Islet precursor cell (in vitro differentiated cells): Measurements from ENCODE around the gene YIPF7.

ENCODE experiments used
- DNase-seq: peaks from one replicate; pipeline ENCODE4 v3.0.0-alpha.2; 2018

YIPF7 gene

DNA sequence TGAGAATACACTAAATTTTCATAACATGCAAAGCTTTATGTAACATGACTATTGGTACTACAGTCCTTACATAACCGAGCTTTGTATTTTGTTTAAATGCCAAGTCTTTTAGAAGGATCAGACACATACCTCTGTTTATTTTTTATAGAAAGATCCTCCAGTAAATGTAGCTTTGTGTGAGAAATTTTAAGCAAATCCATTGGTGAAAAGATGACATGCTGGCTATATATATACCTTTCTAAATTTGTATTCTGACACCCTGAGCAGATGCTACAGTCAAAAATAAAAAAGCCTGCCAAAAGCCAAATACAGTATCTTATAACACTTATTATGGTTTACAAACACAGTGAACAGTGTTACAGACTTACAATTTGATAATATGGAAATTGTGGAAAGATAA, at the start of gene YIPF7:
Gene YIPF7 (minus strand): TSS at position 201 of the 400 bp plus-strand sequence. CDS start 1,525 bp downstream, outside the sequence.
- DNase-seq, result no peak

DNA sequence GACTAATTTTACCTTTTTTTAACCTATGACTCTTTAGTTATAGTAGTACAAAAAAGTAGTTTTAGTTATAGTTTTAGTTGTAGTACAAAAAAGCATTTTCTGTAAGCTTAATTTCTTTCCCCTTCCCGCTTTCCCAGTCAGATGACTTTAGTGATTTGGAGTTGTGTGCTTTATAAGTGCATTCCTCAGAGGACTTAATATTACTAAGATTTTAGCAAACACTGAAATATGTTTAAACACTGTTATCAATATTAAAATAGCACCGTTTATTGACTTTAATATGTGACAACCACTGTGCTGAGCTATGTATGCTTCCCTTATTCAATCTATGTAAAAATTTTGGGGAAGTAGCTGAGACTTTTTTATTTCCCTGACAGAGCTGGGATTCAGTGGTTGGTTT, 49.6 kb upstream of the YIPF7 start:
- DNase-seq, result no peak

DNA sequence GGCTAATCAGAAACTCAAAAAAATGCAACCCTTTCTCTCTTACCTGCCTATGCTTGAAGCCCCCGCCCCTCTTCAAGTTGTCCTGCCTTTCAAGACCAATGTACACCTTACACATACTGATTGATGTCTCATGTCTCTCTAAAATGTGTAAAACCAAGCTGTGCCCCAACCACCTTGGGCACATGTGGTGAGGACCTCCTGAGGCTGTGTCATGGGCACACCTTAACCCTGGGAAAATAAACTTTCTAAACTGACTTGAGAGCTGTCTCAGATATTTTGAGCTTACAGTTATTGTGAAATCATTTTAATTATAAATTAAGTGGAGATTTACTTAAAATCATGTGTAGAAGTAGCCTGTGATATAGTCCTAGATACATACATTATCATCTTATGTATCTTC, 49.0 kb upstream of the YIPF7 start:
- DNase-seq, result no peak

DNA sequence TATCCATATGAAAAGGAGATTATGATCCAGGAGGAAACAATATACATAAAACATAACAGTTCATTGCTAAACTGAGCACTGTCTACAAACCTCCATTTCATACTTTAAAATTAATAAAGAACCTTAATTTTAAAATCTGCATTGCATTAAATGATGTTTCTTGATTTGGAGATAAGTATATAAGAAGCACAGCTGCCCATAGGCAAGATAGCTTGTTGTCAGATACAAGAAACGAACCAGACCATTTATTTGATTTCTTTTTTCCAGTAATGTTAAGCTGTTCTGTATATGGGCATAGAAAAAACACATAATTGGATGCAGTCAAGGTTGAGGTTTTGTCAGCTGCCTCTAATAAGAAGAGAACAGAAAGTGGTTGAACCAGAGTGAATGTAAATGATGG, 33.2 kb upstream of the YIPF7 start:
- no peak for DNase-seq

DNA sequence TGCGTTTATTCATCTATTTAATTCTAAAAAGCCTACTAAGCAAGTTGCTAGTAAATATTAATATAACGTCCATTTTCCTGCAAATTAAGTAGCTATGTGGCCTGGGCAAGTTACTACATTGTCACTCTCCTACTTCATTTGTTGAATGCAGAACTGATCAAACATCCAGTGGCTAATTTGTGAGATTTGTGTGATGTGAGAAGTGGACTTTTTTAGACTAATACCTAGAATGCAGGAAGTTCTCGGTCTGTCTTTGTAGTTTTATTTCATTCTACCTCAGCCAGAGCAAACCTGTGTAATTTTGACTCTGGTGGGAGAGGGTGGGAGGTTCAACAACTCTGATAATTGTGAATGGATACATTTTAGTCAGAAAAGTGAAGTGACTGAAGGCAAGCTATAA, 27.6 kb upstream of the YIPF7 start:
- no peak for DNase-seq

DNA sequence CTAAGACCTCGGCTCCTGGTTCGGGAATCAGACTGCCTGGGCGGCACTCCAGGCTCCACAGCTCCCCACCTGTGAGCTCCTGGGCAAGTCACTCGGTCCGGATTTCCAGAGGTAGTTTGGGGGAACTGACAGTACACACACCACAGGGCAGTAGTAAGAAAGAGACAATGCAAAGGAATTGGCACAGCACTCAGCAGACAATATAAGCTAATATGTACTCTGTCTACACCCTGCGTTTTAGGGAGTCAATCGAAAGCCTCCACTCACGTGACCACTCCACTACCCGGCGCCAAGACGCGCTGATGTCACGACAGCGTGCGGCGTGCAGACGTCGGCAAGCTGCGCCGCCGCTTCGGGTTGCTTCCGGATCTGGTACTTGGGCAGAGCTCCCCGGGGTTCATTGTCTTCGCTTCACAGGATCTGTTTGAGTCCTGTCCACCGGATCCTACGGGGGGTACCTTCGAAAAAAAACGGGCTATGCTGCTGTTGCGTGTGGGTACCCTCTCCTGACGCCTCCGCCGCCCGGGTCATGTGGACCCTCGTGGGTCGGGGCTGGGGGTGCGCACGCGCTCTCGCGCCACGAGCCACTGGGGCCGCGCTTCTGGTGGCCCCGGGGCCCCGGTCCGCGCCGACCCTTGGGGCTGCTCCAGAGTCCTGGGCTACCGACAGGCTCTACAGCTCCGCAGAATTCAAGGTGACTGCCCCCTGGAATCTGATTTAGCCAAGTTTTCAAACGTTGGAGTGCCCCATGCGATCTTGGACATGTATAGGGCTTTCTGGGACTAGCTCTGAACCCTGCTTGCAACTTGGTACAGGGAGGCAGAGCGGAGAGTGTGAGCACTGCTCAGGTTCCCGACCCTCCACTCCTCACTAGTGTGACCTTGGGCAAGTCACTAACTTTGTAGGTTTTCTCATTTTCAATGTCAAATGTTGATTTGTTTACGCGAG, 26.9 kb upstream of the YIPF7 start, which contains the start of gene GUF1:
Gene GUF1 (plus strand): TSS at position 327 of the 948 bp plus-strand sequence. CDS start 203 bp downstream, at position 530.
- DNase-seq, result peak; percentile 95

DNA sequence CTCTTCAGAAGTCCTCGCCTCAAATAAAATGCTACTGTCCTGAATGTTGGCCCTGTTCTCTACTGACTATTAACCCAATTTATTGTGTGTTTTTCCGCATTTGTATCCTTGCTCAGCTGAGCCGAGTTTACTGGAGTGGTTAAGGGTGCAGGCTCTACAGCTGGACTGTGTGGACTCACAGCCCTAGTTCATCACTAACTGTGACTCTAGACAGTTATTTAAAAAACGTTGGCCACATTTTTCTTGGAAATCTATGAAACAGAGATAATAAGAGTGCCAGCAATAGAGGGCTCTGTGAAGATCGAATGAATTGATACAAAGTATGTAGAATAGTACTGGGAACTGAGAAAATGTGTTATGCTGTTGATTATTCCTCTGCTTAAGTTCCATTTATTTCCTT, 23.9 kb upstream of the YIPF7 start:
- DNase-seq, result no peak

DNA sequence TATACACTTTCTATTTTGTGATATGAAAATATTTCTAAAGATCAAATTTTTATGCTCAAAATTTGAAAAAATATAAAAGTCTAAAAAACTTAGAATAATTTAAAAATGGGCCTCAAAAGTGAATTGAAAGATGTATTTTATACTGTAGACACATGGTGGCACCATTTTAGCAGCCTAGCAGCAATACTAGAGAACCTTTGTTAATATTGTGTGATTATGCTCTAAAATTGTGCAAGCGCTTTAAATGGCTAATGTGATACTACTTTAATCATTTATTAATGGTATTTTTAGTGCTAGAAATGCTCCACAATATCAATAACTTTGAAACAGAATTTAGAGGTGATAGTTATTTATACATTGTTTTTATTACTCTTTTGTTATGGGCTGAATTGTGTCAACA, 23.0 kb upstream of the YIPF7 start:
- DNase-seq, result no peak

DNA sequence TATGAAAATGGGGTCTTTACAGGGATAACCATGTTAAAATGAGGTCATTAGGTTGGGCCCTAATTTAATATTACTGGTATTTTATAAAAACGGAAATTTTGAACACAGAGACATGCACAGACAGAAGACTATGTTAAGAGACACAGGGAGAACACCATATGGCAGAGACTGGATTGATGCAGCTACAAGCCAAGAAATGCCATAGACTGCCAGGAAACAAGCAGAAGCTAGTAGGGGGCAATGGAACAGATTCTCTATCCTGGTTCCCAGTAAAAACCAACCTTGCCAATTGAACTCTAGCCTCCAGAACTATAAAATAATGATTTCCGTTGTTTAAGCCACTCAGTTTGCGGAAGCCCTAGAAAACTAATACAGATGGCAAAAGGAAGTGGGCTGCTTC, 20.2 kb upstream of the YIPF7 start:
- no peak for DNase-seq

DNA sequence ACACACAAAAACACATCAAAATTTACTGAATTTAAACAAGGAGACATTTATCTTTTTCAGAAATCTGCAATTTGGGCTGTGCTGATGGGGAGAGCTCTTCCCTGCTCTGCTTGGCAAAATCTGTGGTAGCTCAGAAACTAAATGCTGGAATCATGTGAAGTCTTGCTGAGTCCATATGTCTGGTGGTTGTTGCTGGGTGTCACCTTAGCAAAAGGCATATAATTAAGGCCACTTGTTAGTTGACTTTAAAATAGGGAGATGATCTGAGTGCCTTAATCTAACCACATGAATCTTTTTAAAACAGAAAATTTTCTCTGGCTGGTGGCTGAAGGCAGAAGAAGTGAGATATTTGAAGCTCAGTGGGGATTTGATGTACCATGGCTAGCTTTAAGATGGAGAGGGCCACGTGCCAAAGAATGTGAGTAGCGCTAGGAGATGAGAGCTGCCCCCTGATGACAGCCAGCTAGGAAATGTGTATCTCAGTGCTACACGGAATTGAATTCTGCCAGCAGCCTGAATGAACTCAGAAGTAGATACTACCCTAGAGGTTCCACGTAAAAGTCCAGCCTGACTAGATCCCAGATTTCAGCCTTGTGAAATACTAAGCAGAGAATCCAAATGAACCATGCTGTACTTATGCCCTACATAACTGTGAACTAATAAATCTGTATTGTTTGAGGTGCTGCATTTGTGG, 19.2 kb upstream of the YIPF7 start:
- no peak for DNase-seq

DNA sequence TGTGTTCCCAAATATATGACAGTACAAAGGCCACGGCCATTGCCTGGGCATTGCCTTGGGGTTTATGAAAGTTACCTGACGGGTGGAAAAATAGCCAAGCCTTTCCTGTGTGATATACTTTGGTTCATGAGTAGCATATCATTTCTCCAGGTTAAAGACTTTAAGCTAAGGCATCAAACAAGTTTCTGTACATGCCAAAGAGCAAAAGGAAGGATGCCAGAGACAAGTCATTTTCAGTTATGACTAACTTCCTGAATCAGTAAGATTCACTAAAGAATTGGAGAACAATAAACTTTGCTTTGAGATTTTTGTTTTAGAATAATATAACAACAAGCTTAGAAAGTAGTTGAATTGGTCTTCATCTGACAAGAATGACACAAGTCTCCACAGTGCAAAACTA, 17.1 kb upstream of the YIPF7 start:
- DNase-seq, result no peak

DNA sequence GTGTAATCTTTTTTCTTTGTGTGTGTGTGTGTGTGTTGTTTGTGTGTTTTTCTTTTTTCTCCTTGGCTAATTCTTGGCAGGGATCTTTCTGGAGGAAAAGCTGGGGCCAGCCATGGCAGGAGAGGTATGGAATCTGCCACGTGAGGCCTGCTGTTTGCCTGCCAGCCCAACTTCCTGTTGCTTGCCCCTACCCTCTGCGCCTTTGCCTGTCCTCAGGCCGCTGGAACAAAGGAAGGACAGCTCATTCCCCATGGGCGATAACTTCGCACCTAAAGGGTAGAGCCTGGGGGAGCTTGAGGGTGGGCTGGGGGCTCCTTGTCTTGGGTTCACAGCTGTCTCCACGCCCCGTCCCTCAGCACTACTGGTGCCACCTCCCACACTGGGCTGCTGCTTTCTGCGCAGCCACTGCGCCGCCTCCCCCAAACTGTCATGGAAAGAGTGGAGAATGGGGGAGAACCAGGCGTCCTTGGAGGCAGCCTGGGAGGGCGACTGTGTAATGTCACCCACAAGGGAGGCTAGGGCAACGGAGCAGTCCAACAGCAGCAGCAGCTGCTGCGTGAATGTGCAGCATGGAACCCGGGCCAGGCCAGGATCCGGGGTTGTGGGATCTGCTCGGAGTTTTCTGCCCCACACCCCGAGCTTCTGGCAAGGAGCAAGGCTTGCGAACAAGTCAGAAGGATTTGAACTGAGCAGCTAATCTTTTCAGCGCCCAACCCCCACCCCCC, 12.3 kb upstream of the YIPF7 start:
- no peak for DNase-seq

DNA sequence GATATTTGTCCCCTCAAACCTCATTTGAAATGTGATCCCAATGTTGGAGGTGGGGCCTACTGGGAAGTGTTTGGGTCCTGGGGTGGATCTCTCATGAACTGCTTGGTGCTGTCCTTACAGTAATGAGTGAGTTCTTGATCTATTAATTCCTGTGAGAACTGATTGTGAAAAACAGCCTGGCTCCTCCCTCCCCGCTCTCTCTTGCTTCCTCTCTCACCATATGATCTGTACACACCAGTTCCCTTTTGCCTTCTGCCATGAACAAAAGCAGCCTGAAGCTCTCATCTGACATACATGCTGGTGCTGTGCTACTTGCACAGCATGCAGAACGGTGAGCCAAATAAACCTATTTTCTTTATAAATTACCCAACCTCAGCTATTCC, 11.2 kb upstream of the YIPF7 start:
- no peak for DNase-seq

DNA sequence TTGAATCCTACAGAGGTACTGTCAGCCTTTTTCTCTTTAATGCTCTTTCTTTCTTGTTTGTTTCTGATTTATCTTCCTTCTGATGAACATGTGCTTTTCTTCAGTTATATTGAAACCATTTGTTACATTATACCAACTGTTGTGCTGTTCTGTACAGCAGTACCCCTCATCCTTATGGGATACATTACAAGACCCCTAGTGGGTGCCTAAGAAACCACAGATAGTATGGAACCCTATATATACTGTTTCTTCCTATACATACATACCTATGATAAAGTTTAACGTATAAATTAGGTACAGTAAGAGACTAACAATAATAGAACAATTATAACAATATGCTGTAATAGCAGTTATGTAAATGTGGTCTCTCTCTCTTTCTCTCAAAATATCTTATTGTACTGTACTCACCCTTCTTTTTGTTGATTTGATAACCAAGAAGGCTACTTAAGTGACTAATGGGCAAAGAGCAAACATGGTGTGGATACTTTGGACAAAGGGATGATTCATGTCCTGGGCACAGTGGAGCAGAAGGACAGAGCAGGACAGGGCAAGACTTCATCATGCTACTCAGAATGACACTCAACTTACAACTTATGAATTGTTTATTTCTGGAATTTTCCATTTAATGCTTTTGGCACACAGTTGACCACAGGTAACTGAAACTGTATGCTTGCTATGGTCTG, 10.7 kb upstream of the YIPF7 start:
- no peak for DNase-seq

DNA sequence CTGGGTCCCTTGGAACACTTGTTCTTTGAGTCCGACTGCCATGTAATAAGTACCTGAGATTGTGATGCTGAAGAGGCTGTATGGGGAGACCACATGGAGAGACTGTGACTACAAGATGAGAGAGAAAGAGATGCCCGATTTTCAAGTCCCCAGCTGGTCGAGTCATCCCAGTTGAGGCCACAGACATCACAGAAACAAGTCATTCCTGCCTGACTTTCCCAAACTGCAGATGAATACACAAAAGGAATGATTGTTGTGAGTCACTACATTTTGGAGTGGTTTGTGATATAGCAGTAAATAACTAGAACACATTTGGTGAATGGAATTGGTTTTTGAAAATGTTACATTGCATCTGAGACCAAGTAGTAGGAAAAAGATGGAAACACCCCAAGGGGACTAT, 9.0 kb upstream of the YIPF7 start:
- no peak for DNase-seq

DNA sequence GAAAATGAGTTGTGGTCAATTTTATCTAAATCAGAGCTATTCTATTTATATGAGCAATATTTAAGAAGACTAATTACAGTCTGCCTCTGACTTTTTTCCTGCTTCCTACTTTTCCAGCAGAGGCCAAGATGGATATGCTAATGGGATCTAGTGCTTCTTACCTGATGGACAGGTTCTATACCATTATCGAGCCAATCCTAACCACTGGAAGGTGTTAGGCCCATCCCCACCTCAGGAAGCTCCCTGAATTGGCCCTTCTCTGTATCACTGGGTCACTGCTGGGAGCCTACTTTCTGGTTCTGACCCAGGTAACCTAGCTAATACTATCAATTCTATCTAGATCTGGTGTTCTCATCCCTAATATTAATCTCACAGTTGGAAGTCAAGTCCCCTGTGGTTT, 577 bp upstream of the YIPF7 start:
- no peak for DNase-seq

DNA sequence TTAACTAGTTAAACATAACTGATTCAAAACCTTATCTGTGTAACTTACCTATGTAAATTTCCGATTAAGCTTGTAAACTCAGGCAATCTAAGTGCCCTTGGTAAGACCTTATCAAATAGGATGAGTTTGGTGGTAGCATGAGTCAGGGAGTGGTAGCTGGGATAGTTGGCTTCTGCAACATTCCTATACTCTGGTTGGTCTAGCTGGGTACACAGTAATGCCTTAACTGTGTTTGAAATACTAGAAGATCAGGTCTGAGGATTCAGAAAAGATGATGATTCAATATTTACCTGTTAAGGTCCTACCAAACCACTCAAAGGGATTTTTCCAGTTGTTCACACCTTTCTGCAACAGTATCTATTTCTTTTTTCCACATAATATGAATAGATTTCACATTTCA, 5.3 kb downstream of the YIPF7 start:
- DNase-seq, result no peak

DNA sequence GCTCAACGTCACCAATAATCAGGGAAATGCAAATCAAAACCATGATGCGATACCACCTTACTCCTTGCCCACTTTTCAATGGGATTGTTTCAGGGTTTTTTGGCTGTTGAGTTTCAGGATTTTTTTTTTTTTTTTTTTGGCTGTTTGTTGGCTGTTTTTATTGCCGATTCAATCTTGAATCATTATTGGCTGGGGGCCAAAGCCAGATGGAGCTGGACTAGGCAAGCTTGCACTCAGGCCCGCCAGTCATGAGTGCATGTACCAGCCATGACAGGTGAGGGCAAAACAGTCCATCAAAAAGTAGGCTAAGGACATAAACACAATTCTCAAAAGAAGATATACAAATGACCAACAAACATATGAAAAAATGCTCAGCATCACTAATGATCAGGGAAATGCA, 13.3 kb downstream of the YIPF7 start:
- no peak for DNase-seq

DNA sequence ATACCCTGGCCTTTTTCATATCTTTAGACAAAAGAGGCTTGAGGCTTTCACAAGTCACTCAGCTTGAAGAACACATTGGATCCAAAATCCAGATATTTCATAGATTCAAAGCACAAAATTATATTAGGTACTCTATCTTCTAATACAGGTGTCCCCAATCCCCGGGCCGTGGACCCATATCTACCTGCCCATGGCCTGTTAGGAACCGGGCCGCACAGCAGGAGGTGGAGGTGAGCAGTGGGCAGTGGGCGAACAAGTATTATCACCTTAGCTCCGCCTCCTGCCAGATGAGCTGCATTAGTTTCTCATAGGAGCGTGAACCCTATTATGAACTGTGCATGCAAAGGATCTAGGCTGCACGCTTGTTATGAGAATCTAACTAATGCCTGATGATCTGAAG, 18.7 kb downstream of the YIPF7 start:
- DNase-seq, result no peak

DNA sequence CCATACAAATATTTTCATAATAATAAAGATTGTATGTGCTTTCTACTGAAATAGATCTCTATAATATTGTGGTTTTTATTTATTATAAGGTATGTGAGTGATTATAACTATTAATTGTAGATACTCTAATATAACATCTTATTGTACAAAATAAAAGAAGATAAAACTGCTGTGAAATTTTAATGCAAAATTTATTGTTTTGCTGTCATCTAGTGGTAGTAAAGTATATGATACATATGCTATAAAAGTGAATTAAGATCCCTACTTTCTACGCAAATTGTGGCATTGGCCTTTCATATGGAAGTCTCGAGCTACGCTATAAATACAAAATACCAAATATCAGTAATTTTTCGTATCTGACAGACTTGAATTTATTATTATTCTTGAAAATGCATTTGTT, 19.3 kb downstream of the YIPF7 start:
- no peak for DNase-seq

DNA sequence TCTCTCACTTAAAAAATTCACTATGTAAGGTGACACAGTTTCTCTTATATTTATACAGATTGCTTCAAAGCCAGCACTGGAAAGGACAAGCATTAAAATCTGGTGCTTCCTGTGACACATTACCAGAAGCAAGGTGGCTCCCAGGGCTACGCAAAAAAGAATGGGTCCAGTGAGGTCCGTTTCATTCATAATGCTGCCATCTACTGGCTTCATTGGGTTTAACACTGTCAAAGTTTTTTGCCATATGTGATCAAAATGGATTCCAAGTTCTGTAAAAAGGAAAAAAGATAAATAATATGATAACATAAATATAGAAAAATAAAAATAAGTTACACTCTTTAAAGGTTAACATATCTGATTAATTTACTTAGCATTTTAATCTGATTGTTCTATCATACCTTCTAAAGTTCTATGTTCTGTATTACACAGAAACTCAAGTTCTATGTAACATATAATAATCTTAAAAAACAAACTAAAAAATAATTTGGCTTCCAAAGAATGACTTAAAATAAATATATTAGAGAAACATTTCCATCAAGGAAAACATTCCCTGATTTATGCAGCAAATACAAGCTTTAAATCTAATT, 22.1 kb downstream of the YIPF7 start:
- peak; percentile 62 for DNase-seq

DNA sequence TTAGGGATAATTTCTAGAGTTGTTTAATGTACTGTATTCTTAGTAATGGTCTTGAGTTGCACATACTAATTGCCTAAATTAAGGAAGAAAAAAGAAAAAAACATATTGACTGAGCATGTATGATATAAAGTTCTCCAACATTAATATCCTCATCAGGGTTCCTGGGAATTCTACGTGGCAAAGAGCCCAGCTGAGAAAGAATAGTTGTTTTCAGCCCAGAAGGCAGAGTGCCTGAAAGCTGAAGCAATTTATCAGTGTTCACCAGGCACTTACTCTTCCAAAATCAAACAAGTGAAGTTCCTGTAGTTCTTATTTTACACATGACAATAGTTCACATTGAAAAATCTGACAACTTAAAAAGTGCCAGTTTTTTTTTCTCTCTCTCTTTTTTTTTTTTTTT, 27.7 kb downstream of the YIPF7 start:
- no peak for DNase-seq

DNA sequence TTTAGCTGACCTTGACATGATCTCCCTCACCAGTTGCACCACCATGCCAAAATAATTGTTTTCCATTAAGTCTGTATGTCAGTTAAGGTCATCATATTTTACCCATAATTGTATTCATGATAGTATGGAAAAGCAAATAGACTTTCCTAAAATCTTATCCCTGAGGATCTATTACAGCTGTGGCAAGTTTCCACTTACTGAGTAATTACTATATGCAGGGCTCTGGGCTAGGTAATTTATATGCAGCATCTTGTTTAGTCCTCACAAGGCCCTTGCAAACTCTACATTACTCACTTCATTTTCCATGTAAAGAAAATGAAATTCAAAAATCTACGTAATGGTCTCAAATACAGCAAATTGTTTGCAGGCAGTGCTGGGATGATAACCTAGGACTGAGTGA, 34.8 kb downstream of the YIPF7 start:
- no peak for DNase-seq
